ENCODE measurements around the gene NEK11.

- TF ChIP-seq GATA3 (IDR thresholded peaks at IDR 0.05; ENCODE audit: low read depth, low read length), result no peak
- TF ChIP-seq GATA2 (IDR thresholded peaks at IDR 0.05; ENCODE audit: low read depth, low read length), result no peak
These were observed 211.8 kb downstream of the NEK11 start for GRCh38 chr3:131238496-131238895.
